GM21786 (cell line): Measurements from ENCODE around the gene HSD11B1L.
A peak's percentile ranks its signal among the peaks of the same experiment; 100 is the strongest.

Experiments used
- ATAC-seq: cut with Tn5 transposase; IDR thresholded peaks from one replicate; pipeline ENCODE4 v1.9.1; 2021; ENCODE audit not compliant: unreplicated experiment

The HSD11B1L gene, protein sequence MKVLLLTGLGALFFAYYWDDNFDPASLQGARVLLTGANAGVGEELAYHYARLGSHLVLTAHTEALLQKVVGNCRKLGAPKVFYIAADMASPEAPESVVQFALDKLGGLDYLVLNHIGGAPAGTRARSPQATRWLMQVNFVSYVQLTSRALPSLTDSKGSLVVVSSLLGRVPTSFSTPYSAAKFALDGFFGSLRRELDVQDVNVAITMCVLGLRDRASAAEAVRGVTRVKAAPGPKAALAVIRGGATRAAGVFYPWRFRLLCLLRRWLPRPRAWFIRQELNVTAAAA

GRCh38 chr19:5680437-5681368, at the start of gene HSD11B1L, which contains the start of gene MICOS13:
Gene HSD11B1L (plus strand): TSS chr19:5681027. CDS start chr19:5684833, 3,806 bp downstream.
Gene MICOS13 (minus strand): TSS chr19:5680516. CDS start chr19:5680486, 30 bp downstream.
- ATAC-seq = peak; percentile 91

- ATAC-seq = no peak
Measured at GRCh38 chr19:5631567-5632240, 49.1 kb upstream of the HSD11B1L start.

DNA sequence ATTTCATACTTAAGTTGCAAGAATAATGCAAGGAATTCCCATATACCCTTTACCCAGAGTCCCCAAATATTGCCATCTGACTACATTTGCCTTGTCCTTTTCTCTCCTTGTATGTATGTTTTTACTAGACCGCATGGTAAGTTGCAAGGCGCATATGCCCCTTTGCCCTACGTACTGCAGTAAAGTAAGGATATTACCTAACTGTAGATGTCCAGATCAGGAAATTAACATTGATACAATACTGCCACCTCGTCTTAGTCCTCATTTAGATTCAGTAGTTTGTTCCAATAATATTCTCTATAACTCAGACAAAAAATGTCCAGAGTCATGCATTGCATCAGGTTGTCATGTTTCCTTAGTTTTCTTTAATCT, 48.6 kb upstream of the HSD11B1L start:
- ATAC-seq = no peak

GRCh38 chr19:5632657-5633056, 48.2 kb upstream of the HSD11B1L start:
- no peak for ATAC-seq

DNA sequence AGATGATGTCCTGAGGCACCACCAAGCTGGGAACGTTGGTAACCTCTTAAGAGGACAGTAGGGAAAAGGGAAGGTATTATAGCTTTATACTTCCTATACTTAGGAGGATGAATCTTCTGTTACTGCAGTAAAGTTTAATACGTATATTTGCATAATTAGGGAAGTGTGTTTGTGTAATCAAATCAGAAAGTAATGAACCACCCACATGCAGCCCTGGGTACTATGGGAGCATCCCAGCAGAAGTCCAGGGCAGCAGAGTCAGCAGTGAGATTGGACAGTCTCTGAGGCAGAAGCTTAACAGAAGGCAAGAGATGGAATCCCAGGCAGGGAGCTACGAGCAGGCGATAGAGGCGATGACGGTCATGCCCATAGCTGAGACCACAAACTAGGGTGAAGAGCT, 45.4 kb upstream of the HSD11B1L start:
- no peak for ATAC-seq

- ATAC-seq = no peak
Measured at GRCh38 chr19:5637971-5638370, 42.9 kb upstream of the HSD11B1L start.

DNA sequence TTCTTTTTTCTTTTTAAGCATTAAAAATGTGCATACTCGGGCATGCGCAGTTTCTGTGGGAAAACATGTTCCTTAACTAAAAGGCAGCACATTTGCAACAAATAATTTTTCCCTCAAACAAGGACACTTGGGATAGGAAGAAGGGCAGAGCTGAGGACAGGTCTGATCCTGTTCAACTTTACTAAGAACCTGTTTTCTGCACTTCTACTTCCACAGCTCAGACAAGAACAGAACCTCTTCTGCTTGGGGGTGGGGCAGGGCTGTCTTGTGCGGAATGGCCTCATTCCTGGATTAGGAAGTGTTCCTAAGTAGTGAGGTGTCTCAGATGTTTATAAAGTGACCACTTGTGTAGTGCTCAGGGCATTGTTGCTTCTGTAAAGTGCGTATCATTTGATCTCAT, 39.7 kb upstream of the HSD11B1L start:
- no peak for ATAC-seq

DNA sequence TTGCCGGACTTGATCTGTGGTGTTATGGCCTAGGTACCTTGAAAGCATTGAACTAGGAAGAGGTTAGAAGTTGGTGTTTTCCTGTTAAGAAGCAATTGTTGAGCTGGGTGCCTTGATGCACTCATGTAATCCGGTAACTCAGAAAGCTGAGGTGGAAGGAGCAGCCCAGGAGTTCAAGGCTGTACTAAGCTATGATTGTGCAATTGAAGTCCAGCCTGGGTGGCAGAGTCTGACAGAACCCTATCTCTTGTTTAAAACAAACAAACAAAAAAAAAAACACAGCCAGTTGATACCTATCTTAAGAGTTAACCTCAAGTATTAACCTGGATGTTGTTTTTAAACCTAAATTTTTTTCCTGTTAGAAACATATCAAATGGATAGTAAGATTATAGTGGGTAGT, 38.6 kb upstream of the HSD11B1L start:
- no peak for ATAC-seq

- no peak for ATAC-seq
Measured at GRCh38 chr19:5643060-5643459, 37.8 kb upstream of the HSD11B1L start.

DNA sequence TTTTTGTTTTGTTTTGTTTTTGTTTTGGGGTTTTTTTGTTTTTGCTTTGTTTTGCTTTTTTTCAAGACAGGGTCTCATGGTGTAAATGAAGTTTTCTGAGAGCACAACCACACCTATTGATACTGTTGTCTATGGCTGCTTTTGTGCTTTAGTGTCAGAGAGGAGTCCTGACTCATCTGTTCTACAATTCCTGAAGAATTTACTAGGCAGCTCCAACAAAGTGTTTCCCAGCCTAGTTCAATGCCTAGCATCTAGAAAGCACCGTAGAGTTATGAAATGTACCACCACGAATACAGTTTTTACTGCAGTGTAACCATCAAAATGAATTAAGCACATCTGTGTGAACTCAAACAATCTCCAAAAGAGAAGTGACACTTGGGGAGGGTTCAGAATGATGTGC, 36.8 kb upstream of the HSD11B1L start:
- no peak for ATAC-seq

DNA sequence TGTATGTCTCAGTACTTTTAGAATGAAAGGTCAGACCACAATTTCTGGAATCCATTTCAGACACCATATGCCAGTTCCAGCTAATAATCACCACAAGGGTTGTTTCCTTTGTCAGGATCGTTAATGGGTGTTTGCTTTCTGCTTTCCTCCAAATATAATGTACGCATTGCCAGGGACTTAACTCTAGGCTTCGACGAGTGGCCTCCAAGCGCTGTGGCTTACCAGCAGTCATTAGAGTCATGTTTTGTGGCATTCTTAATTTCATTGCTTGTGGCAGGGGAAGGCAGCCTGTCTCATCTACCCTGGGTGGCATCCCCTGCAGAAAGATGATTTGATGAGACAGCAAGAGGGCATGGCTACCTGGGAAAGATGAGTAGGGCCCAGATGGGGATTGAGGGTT, 35.4 kb upstream of the HSD11B1L start:
- ATAC-seq = no peak

- ATAC-seq = no peak
Measured at GRCh38 chr19:5646703-5647102, 34.1 kb upstream of the HSD11B1L start.

GRCh38 chr19:5648464-5648863, 32.4 kb upstream of the HSD11B1L start:
- ATAC-seq = no peak

DNA sequence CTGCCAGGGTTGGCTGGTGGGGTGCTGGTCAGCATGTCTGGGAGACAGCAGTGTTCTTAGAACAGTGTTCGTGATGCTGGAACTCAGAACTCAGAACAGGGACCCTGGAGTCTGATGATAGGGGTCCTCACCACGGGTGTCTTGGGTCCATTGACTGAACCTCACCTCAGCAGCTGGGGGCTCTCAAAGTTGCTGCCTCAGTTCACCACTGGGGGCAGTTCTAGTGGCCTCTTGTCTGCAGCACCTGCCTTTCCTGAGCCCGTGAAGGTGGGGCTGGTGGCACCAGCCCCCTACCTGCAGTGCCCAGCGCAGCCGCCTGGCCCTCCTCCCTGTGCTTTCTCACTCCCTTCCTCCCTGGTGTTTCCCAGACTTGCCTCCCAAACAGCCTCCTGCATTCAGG, 29.5 kb upstream of the HSD11B1L start:
- ATAC-seq = no peak

DNA sequence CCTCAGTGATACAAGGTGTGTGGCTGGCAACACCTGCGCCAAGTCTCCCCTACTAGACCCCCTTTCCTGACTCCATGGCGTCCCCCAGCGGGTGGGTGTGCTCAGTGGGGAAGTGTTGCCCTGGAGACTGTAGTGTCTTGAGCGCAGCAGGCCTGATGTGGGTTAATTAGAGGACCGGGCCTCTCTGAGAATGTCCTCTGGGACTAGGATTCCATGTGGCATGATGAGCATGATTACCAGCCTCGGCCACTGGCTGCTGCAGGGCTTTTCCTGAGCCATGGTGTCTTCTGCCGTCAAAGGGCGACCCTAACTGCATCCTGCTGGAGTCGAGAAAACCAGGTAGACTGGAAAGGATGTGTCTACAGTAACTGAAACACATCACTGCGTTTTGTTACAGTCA, 28.6 kb upstream of the HSD11B1L start:
- ATAC-seq = no peak

GRCh38 chr19:5654931-5655330, 25.9 kb upstream of the HSD11B1L start:
- ATAC-seq = no peak

DNA sequence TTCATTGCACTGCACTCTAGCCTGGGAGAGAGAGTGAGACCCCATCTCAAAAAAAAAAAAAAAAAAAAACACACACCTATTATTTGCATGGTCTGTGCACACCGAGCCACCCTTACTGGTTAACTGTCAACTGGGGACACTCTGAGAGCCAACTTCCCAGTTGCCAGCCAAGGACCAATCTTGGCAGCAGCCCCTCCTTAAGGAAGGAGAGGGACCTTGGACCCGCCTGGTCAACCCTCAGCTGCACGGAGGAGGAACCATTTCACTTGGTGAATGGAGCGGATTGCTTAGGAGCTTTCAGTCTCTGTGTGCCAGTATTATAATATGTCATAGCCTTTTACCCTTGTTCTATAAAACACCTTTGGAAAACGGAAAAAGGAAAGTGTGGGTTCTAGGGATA, 25.4 kb upstream of the HSD11B1L start:
- no peak for ATAC-seq

DNA sequence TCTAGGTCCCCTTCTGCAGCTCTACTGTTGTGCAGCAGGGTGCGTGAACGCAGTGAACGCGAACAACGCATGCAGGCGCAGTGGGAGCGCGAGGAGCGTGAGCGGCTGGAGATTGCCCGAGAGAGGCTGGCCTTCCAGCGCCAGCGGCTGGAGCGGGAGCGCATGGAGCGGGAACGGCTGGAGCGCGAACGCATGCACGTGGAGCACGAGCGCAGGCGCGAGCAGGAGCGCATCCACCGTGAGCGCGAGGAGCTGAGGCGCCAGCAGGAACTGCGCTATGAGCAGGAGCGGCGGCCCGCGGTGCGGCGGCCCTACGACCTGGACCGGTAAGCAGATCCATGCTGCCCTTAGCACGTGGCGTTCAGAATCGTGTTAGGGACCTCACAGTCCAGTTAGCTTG, 19.3 kb upstream of the HSD11B1L start:
- ATAC-seq = no peak

- no peak for ATAC-seq
Measured at GRCh38 chr19:5663904-5664303, 16.9 kb upstream of the HSD11B1L start.

DNA sequence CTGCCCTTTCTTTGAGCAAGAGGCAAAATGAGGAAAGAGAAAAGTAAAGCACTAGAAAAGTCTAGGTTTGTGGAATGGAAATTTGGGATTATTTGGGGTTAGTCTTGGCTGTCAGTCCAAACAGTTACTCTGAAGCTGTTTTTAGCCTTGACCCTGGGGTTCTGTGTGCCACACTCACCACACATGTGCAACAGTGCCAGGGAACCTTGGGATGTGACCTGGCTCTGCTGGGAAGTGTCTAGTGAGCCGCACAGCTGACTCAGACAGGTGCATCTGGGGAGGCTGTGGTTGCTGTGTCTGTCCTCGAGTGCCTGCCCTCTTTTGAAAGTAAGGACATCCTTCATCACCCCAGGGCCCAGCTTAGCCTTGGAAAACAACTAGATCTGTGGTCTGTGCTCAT, 16.3 kb upstream of the HSD11B1L start:
- ATAC-seq = no peak

GRCh38 chr19:5665781-5666513, 14.9 kb upstream of the HSD11B1L start:
- ATAC-seq = no peak
